EH (cell line): ENCODE results near the gene EZR.

Experiments used
- DNase-seq: peaks from one replicate; pipeline ENCODE4 v3.0.0-alpha.2; 2015; ENCODE audit warnings: low read depth

The EZR gene

GRCh38 chr6:158760618-158761250 is 58.4 kb downstream of the EZR start:
- no peak for DNase-seq

- no peak for DNase-seq
These were observed 59.1 kb downstream of the EZR start for GRCh38 chr6:158759966-158760617.

- DNase-seq = no peak
These were observed 60.2 kb downstream of the EZR start for GRCh38 chr6:158758941-158759479.

- no peak for DNase-seq
These were observed 60.7 kb downstream of the EZR start for GRCh38 chr6:158758451-158758860.

GRCh38 chr6:158757753-158758090 is 61.4 kb downstream of the EZR start:
- DNase-seq = no peak

GRCh38 chr6:158756977-158757752 is 62.0 kb downstream of the EZR start:
- no peak for DNase-seq

- no peak for DNase-seq
These were observed 63.0 kb downstream of the EZR start for GRCh38 chr6:158756126-158756525.

- DNase-seq = no peak
These were observed 63.5 kb downstream of the EZR start for GRCh38 chr6:158755636-158756035.

- no peak for DNase-seq
These were observed 64.4 kb downstream of the EZR start for GRCh38 chr6:158754738-158755137.

GRCh38 chr6:158753811-158754210 is 65.4 kb downstream of the EZR start:
- no peak for DNase-seq

GRCh38 chr6:158752613-158753012 is 66.6 kb downstream of the EZR start:
- peak; percentile 30 for DNase-seq

GRCh38 chr6:158751921-158752320 is 67.2 kb downstream of the EZR start:
- no peak for DNase-seq

GRCh38 chr6:158751224-158751623 is 67.9 kb downstream of the EZR start:
- DNase-seq = no peak

- no peak for DNase-seq
These were observed 74.2 kb downstream of the EZR start for GRCh38 chr6:158744986-158745430.

- DNase-seq = no peak
These were observed 76.0 kb downstream of the EZR start for GRCh38 chr6:158743033-158743651.

- DNase-seq = no peak
These were observed 79.5 kb downstream of the EZR start for GRCh38 chr6:158739673-158740072.

GRCh38 chr6:158737710-158738615 is 81.2 kb downstream of the EZR start:
- DNase-seq = peak; percentile 57

GRCh38 chr6:158737082-158737709 is 82.0 kb downstream of the EZR start:
- DNase-seq = no peak

- no peak for DNase-seq
These were observed 84.2 kb downstream of the EZR start for GRCh38 chr6:158735009-158735408.

- no peak for DNase-seq
These were observed 88.6 kb downstream of the EZR start for GRCh38 chr6:158730541-158730907.
